ENCODE measurements around the gene TSSK2.

- TF ChIP-seq, protein P1, sequence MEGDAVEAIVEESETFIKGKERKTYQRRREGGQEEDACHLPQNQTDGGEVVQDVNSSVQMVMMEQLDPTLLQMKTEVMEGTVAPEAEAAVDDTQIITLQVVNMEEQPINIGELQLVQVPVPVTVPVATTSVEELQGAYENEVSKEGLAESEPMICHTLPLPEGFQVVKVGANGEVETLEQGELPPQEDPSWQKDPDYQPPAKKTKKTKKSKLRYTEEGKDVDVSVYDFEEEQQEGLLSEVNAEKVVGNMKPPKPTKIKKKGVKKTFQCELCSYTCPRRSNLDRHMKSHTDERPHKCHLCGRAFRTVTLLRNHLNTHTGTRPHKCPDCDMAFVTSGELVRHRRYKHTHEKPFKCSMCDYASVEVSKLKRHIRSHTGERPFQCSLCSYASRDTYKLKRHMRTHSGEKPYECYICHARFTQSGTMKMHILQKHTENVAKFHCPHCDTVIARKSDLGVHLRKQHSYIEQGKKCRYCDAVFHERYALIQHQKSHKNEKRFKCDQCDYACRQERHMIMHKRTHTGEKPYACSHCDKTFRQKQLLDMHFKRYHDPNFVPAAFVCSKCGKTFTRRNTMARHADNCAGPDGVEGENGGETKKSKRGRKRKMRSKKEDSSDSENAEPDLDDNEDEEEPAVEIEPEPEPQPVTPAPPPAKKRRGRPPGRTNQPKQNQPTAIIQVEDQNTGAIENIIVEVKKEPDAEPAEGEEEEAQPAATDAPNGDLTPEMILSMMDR (IDR thresholded peaks at IDR 0.05) = no peak
- no peak for TF ChIP-seq POLR2A (IDR thresholded peaks at IDR 0.05)
Observed at GRCh38 chr22:19177164-19178064, 46.3 kb downstream of the TSSK2 start.

Measured in thyroid gland (tissue), 4 donors.